ENCODE data around the gene MYEOV.

MYEOV gene

DNA sequence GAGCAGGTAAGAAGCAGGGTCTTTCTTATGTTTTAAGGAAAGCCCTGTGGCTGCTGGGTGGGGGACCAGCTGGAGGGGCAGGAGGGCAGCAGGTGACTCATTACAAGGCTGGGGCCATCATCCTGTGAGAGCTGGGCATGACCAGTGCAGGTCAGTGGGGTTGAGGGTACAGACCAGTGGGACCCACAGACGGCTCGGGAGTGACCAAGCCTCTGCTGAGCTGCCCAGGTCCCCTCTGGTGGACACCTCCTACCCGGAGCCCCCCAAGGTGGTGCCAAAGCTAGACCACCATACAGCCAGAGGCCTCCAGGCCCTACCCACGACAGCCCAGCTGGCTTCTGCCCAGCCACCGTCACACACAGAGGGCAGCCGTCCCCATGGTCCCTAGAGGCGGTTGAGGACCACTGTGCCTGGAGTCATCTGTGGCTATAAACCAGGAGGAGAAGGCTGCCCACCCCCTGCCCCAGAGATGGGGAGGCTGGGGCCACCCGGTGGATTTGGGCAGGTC is 670 bp downstream of the MYEOV start:
- no peaks in the 10 kb centered on the region for H3K36me3 ChIP-seq (ENCODE audit: control insufficient read depth in 5 of 5, insufficient read depth in 5 of 5, low read length in 5 of 5)
- no peak overlapping the region for H3K27ac ChIP-seq (ENCODE audit: low read depth, low read length)
- H3K9ac ChIP-seq (ENCODE audit: low read length in 5 of 5), result peak overlapping the region in 3 of 5 donors; percentile 26 to 67 (median 56)
- H3K4me1 ChIP-seq (ENCODE audit: control insufficient read depth in 5 of 5, insufficient read depth in 5 of 5, low read length in 5 of 5), result peaks cover 24 to 69% (median 65%) of the 10 kb centered on the region in 5 donors
- peaks cover 0 to 4% (median 0%) of the 10 kb centered on the region in 5 donors for H3K9me3 ChIP-seq (ENCODE audit: control insufficient read depth in 5 of 5, low read length in 5 of 5)
- H3K27me3 ChIP-seq (ENCODE audit: control insufficient read depth in 5 of 5, insufficient read depth in 4 of 5, low read length in 5 of 5), result no peaks in the 10 kb centered on the region
- H3K4me3 ChIP-seq (ENCODE audit: low read depth in 1 of 5, low read length in 5 of 5), result peak overlapping the region in 3 of 5 donors; percentile 48 to 50 (median 50)

DNA sequence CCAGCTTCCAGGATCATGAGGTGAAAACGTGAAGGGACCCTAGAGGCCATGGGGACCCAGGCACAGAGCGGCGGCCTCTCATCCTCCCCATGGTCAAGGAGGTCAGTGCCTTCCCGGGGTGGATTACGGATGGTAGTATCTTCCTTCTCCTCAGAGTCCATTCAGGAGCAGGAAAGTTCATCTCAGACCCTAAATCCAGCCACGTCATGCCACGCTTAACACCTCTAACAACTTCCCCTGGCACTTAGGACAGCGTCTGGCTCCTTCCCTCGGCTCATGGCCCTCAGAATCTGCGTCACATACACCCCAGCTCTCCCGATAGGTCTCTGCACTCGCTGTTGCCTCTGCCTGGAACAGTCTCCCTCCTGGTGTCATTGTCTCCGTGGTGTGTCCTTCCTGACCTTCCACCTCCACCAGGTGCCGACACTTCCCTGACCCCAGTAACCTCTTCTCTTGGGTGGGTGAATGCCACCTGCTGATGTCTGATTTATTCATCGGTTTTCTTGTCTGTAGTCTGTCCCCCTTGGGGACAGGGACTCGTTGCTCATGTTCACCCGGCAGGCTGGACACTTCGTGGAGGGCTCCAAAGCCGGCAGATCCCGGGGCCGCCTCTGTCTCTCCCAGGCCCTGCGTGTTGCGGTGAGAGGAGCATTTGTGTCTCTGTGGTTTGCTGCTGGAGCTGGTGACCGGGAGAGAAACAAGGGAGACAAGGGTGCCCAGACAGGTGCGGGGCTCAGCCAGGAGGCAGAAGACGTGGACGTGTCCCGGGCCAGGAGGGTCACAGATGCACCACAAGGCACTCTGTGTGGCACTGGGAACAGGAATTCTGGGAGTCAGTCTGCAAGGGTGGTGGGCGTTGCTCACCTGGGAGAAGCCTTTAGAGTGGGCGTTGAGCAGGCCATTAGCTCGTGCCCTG is 1.4 kb downstream of the MYEOV start:
- Histone ChIP-seq H3K4me3 (ENCODE audit: low read depth in 1 of 5, low read length in 5 of 5) (peak overlapping the region in 4 of 5 donors; percentile 48 to 55 (median 50)), H3K4me1 (ENCODE audit: control insufficient read depth in 5 of 5, insufficient read depth in 5 of 5, low read length in 5 of 5) (peaks cover 27 to 77% (median 72%) of the 10 kb centered on the region in 5 donors), H3K9ac (ENCODE audit: low read length in 5 of 5) (peak overlapping the region in 3 of 5 donors; percentile 25 to 67 (median 56))

DNA sequence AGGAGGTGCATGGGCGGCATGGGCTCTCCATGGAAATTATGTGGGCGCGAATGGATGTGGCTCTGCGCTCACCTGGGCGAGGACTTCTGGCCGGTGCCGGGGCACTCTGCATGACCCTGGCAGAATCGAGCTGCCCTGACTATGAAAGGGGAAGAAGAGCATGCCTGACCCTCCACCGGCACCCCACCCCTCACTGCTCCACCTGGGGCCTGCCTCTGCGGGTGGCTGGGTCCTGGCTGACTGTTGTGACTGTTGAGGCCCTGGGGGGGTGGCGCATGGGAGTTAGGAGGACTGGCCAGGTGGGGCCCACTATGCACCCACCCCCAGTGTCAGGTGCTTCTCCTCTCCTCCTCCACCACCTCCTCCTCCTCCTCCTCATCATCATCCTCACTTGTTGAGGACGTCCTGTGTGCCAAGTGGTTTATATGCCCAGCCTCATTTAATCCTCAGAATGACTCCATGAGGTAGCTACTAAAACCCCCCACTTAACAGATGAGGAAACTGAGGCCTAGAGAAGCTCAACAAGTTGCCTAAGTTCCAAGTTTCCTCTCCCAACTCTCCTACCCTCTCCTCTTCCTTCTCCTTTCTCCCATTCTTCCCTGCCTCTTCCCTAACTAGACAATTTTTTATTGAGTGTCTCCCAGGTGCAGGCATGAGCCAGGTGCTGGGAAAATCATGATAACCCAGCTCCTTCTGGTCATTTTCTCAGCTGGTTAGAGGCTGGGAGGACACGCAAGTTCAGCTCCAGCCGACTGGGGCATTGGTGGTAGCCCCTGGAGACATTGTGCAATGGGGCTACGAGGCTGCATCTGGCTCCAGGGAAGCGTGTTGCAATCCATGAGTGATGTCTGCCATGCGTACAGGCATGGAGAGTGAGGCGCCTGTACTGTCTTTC is 2.3 kb downstream of the MYEOV start:
- peak overlapping the region; percentile 14 to 57 (median 50) for H3K4me3 ChIP-seq (ENCODE audit: low read depth in 1 of 5, low read length in 5 of 5)
- no peaks in the 10 kb centered on the region for H3K36me3 ChIP-seq (ENCODE audit: control insufficient read depth in 5 of 5, insufficient read depth in 5 of 5, low read length in 5 of 5)
- H3K27ac ChIP-seq (ENCODE audit: low read depth, low read length), result peak overlapping the region; percentile 40
- H3K4me1 ChIP-seq (ENCODE audit: control insufficient read depth in 5 of 5, insufficient read depth in 5 of 5, low read length in 5 of 5), result peaks cover 27 to 80% (median 79%) of the 10 kb centered on the region in 5 donors
- no peaks in the 10 kb centered on the region for H3K27me3 ChIP-seq (ENCODE audit: control insufficient read depth in 5 of 5, insufficient read depth in 4 of 5, low read length in 5 of 5)
- H3K9me3 ChIP-seq (ENCODE audit: control insufficient read depth in 5 of 5, low read length in 5 of 5), result peaks cover 0 to 4% (median 0%) of the 10 kb centered on the region in 5 donors
- peak overlapping the region in 3 of 5 donors; percentile 53 to 67 (median 58) for H3K9ac ChIP-seq (ENCODE audit: low read length in 5 of 5)

More for the DNA sequence above, 1.4 kb downstream of the MYEOV start:
- H3K27ac ChIP-seq (ENCODE audit: low read depth, low read length), result no peak overlapping the region
- peaks cover 0 to 4% (median 0%) of the 10 kb centered on the region in 5 donors for H3K9me3 ChIP-seq (ENCODE audit: control insufficient read depth in 5 of 5, low read length in 5 of 5)
- H3K36me3 ChIP-seq (ENCODE audit: control insufficient read depth in 5 of 5, insufficient read depth in 5 of 5, low read length in 5 of 5), result no peaks in the 10 kb centered on the region
- no peaks in the 10 kb centered on the region for H3K27me3 ChIP-seq (ENCODE audit: control insufficient read depth in 5 of 5, insufficient read depth in 4 of 5, low read length in 5 of 5)

DNA sequence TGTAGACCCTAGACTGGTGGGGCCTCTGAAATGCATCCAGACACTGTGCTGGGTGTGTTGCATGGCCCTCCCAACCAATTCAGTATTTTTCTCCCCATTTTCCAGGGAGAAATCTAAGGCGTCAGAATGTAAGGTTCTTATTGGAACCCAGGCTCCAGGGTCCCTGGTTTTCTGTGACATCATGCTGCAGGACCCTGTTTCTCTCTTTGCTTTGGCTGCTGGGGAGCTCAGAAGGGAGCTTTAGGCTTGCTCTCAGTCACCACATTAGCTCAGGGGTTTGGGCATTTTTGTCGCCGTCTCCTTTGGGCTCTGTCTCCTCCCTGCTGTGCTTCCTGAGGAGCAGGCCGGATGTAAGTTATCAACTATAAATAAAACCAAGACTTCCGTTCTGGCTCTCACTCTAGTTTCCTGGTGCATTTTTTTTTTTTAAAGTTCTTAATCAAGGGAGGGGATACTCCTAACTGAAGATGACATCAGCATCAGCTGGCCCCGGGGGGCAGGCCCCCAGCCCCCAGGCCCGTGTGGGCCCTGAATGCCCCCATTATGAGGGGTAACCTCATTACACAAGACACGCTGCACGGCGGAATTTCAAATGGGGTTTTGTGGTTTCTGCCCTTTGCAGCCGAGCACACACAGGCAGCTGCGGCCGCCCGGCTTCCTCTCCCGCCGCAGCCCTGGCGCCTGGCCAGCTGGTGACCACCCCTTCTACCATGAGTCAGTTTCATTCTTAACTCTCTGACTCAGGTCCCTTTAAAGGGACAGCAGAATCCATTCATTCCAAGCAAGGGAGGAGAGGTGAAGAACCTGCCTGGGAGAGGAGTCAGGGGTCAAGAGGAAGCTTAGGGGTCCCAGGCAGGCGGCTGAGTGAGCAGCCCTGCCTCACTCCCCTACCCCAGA is 3.2 kb downstream of the MYEOV start:
- H3K27ac ChIP-seq (ENCODE audit: low read depth, low read length), result peak overlapping the region; percentile 90
- H3K36me3 ChIP-seq (ENCODE audit: control insufficient read depth in 5 of 5, insufficient read depth in 5 of 5, low read length in 5 of 5), result no peaks in the 10 kb centered on the region
- peaks cover 0 to 4% (median 0%) of the 10 kb centered on the region in 5 donors for H3K9me3 ChIP-seq (ENCODE audit: control insufficient read depth in 5 of 5, low read length in 5 of 5)
- no peaks in the 10 kb centered on the region for H3K27me3 ChIP-seq (ENCODE audit: control insufficient read depth in 5 of 5, insufficient read depth in 4 of 5, low read length in 5 of 5)
- peak overlapping the region in 3 of 5 donors; percentile 21 to 70 (median 34) for H3K9ac ChIP-seq (ENCODE audit: low read length in 5 of 5)
- peaks cover 27 to 89% (median 88%) of the 10 kb centered on the region in 5 donors for H3K4me1 ChIP-seq (ENCODE audit: control insufficient read depth in 5 of 5, insufficient read depth in 5 of 5, low read length in 5 of 5)
- peak overlapping the region; percentile 44 to 57 (median 50) for H3K4me3 ChIP-seq (ENCODE audit: low read depth in 1 of 5, low read length in 5 of 5)

DNA sequence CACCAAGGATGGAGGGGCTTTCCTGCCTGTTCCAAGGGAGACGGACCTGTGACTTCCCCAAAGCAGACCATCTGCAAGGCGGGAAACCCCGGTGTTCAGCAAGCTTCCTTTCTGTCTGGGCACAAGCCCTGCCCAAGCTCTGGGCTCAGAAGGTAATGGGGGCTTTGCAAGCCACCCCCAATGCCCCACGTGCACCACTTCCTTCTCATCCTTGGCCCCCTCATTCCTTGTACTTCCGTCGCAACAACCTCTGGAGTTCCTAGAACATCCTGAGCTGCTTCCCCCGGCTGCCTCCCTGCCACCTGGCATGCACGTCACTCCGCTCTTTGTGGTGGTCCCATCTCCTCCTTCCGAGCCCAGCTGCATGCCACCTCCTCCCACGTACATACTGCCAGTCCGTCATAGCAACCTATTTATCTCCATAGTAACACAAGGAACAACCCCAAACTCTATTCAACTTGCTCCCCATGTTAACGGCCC is 3.9 kb downstream of the MYEOV start:
- Histone ChIP-seq H3K27me3 (ENCODE audit: control insufficient read depth in 5 of 5, insufficient read depth in 4 of 5, low read length in 5 of 5) (no peaks in the 10 kb centered on the region), H3K36me3 (ENCODE audit: control insufficient read depth in 5 of 5, insufficient read depth in 5 of 5, low read length in 5 of 5) (no peaks in the 10 kb centered on the region), H3K4me3 (ENCODE audit: low read depth in 1 of 5, low read length in 5 of 5) (peak overlapping the region; percentile 44 to 55 (median 50)), H3K27ac (ENCODE audit: low read depth, low read length) (peak overlapping the region; percentile 90), H3K9me3 (ENCODE audit: control insufficient read depth in 5 of 5, low read length in 5 of 5) (peaks cover 0 to 4% (median 0%) of the 10 kb centered on the region in 5 donors), H3K4me1 (ENCODE audit: control insufficient read depth in 5 of 5, insufficient read depth in 5 of 5, low read length in 5 of 5) (peaks cover 27 to 90% (median 84%) of the 10 kb centered on the region in 5 donors), H3K9ac (ENCODE audit: low read length in 5 of 5) (peak overlapping the region in 4 of 5 donors; percentile 34 to 70 (median 50))

GRCh38 chr11:69298267-69299022 is 4.5 kb downstream of the MYEOV start:
- Histone ChIP-seq H3K4me1 (ENCODE audit: control insufficient read depth in 5 of 5, insufficient read depth in 5 of 5, low read length in 5 of 5) (peaks cover 27 to 86% (median 79%) of the 10 kb centered on the region in 5 donors), H3K27me3 (ENCODE audit: control insufficient read depth in 5 of 5, insufficient read depth in 4 of 5, low read length in 5 of 5) (no peaks in the 10 kb centered on the region), H3K36me3 (ENCODE audit: control insufficient read depth in 5 of 5, insufficient read depth in 5 of 5, low read length in 5 of 5) (no peaks in the 10 kb centered on the region), H3K9me3 (ENCODE audit: control insufficient read depth in 5 of 5, low read length in 5 of 5) (peaks cover 0 to 4% (median 0%) of the 10 kb centered on the region in 5 donors), H3K27ac (ENCODE audit: low read depth, low read length) (peak overlapping the region; percentile 90), H3K9ac (ENCODE audit: low read length in 5 of 5) (peak overlapping the region; percentile 8 to 70 (median 46)), H3K4me3 (ENCODE audit: low read depth in 1 of 5, low read length in 5 of 5) (peak overlapping the region; percentile 44 to 55 (median 50))

DNA sequence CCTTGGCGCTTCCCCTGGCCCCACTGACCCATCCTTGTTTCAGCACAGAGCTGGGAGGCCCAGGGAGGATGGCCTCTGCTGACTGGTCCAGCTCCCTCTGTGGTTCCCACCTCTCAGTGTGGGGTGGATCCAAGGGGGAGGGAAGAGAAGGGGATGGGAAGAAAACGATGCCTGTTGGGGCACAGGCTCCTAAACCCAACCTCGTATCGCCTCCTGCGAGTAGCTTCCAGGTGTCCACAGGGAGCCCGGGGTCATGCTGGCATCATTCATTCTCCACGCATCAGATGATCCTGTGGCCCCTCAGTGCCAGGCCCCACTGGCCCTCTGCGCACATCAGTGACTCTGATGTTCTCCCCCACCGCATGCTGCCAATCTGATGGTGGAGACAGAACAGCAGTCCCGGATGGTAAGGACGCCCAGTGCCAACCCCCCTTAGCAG is 5.1 kb downstream of the MYEOV start:
- H3K27me3 ChIP-seq (ENCODE audit: control insufficient read depth in 5 of 5, insufficient read depth in 4 of 5, low read length in 5 of 5), result no peaks in the 10 kb centered on the region
- H3K4me1 ChIP-seq (ENCODE audit: control insufficient read depth in 5 of 5, insufficient read depth in 5 of 5, low read length in 5 of 5), result peaks cover 27 to 81% (median 75%) of the 10 kb centered on the region in 5 donors
- peak overlapping the region; percentile 90 for H3K27ac ChIP-seq (ENCODE audit: low read depth, low read length)
- H3K36me3 ChIP-seq (ENCODE audit: control insufficient read depth in 5 of 5, insufficient read depth in 5 of 5, low read length in 5 of 5), result no peaks in the 10 kb centered on the region
- H3K4me3 ChIP-seq (ENCODE audit: low read depth in 1 of 5, low read length in 5 of 5), result peak overlapping the region in 1 of 5 donors; percentile 50
- H3K9me3 ChIP-seq (ENCODE audit: control insufficient read depth in 5 of 5, low read length in 5 of 5), result peaks cover 0 to 4% (median 0%) of the 10 kb centered on the region in 5 donors
- H3K9ac ChIP-seq (ENCODE audit: low read length in 5 of 5), result peak overlapping the region in 1 of 5 donors; percentile 0

DNA sequence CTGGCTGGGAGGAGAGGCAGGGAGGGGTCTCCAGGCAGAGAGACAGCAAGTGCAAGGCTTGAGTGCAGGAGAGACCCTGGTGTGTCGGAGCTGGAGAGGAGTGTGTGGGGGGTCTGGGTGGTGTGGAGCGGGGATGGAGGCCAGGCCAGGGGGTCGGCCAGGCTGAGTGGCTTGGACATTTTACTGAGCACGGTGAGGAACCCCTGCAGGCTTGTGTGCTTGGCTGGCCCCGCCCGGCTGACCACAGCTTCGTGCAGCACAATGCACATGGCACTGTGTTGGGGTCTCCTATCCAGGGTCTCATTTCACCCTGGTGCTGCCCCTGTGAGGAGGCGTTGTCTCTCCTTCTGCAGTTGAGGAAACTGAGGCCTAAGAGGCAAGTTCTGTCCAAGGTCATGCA is 5.6 kb downstream of the MYEOV start:
- no peaks in the 10 kb centered on the region for H3K36me3 ChIP-seq (ENCODE audit: control insufficient read depth in 5 of 5, insufficient read depth in 5 of 5, low read length in 5 of 5)
- H3K27me3 ChIP-seq (ENCODE audit: control insufficient read depth in 5 of 5, insufficient read depth in 4 of 5, low read length in 5 of 5), result no peaks in the 10 kb centered on the region
- peaks cover 0 to 4% (median 0%) of the 10 kb centered on the region in 5 donors for H3K9me3 ChIP-seq (ENCODE audit: control insufficient read depth in 5 of 5, low read length in 5 of 5)
- H3K27ac ChIP-seq (ENCODE audit: low read depth, low read length), result no peak overlapping the region
- H3K9ac ChIP-seq (ENCODE audit: low read length in 5 of 5), result no peak overlapping the region
- no peak overlapping the region for H3K4me3 ChIP-seq (ENCODE audit: low read depth in 1 of 5, low read length in 5 of 5)
- peaks cover 27 to 76% (median 71%) of the 10 kb centered on the region in 5 donors for H3K4me1 ChIP-seq (ENCODE audit: control insufficient read depth in 5 of 5, insufficient read depth in 5 of 5, low read length in 5 of 5)

Data from subcutaneous abdominal adipose tissue (tissue), 5 donors.